Lung (tissue), 12 donors: ENCODE data around the gene RFESD. TPM values are rescaled to one million over a fixed set of nuclear protein-coding genes. Genes with fewer than 3 reads are reported as not detected.
A peak's percentile ranks its signal among the peaks of the same experiment; 100 is the strongest.

Experiments used
- ATAC-seq: fragments of 200-7000 bp; cut with Tn5 transposase; one replicate; pipeline ENCODE4 v1.9.1; 2020; ENCODE audit warnings: moderate number of reproducible peaks; ENCODE audit not compliant: insufficient read depth, low FRiP score
- DNase-seq, 3 donors: peaks; one replicate each; pipeline ENCODE4 v3.0.0-alpha.2; 2013 to 2017
- H3K27ac ChIP-seq, 2 donors: one replicate each; pipeline ENCODE4 v1.5.1; 2013; ENCODE audit warnings: mild to moderate bottlenecking in 2 of 2, moderate library complexity in 2 of 2, control low read depth in 1 of 2, inconsistent platforms in 1 of 2, low read depth in 1 of 2, low read length in 1 of 2
- H3K27me3 ChIP-seq, 3 donors: one replicate each; pipeline ENCODE4 v1.5.1; 2013; ENCODE audit warnings: low read length in 2 of 3; ENCODE audit not compliant: control insufficient read depth in 3 of 3, insufficient read depth in 3 of 3
- H3K36me3 ChIP-seq, 4 donors: one replicate each; pipeline ENCODE4 v1.5.1; 2013; ENCODE audit warnings: low read length in 4 of 4, mild to moderate bottlenecking in 1 of 4, moderate library complexity in 1 of 4; ENCODE audit not compliant: control insufficient read depth in 4 of 4, insufficient read depth in 4 of 4
- H3K4me1 ChIP-seq, 5 donors: one replicate each; pipeline ENCODE4 v1.5.1; 2013; ENCODE audit warnings: low read length in 5 of 5, mild to moderate bottlenecking in 2 of 5, moderate library complexity in 1 of 5; ENCODE audit not compliant: control insufficient read depth in 5 of 5, insufficient read depth in 5 of 5
- H3K4me3 ChIP-seq: one replicate; pipeline ENCODE4 v1.5.1; 2013; ENCODE audit warnings: mild to moderate bottlenecking, control low read depth, moderate library complexity
- H3K9ac ChIP-seq, 2 donors: one replicate each; pipeline ENCODE4 v1.5.1; 2013; ENCODE audit warnings: low read length in 2 of 2, control low read depth in 1 of 2; ENCODE audit not compliant: insufficient read depth in 1 of 2
- H3K9me3 ChIP-seq, 4 donors: one replicate each; pipeline ENCODE4 v1.5.1; 2013; ENCODE audit warnings: low read length in 3 of 4, mild to moderate bottlenecking in 1 of 4, moderate library complexity in 1 of 4; ENCODE audit not compliant: control insufficient read depth in 4 of 4, insufficient read depth in 3 of 4
- CTCF ChIP-seq: IDR thresholded peaks from 2 replicates; pipeline ENCODE4 v1.5.1; 2012; ENCODE audit warnings: mild to moderate bottlenecking; ENCODE audit errors: control extremely low read depth, extremely low read depth
- WGBS, 2 donors: extraction: QIAGEN DNeasy Blood & Tissue Kit; methylation state at CpG; one replicate each; pipeline ENCODE4 v1.1.7; 2013; 5-methylcytosine and 5-hydroxymethylcytosine counted together
- polyA plus RNA-seq, 2 donors: library from polyadenylated mRNA; stranded (reverse); fragments of 200-250 nt; gene quantifications; one replicate each; pipeline ENCODE4 v1.2.1, GENCODE V29; 2013
- total RNA-seq, 2 donors: library from RNA; depleted of rRNA in 1 of 2; stranded (reverse); fragments of >200 nt in 1 of 2; gene quantifications; one replicate each; pipeline ENCODE4 v1.2.1, GENCODE V29; 2014 to 2021
- donor health status: control.
- donor health status: control.
- donor health status: Bipolar disorder and iron deficiency.
- donor health status: healthy.
- donor health status: DM: yes; HTN: yes; CAD: no.

The RFESD gene
- total and polyA plus RNA-seq, 4 donors = 2.6 to 6.4 (median 3.6) TPM

GRCh38 chr5:95668216-95668615, 21.6 kb downstream of the RFESD start:
- no peak for ATAC-seq
- Histone ChIP-seq H3K9ac (no peak overlapping the region), H3K27ac (no peak overlapping the region)

GRCh38 chr5:95668728-95669127, 22.2 kb downstream of the RFESD start:
- 25 to 74% methylated on average over 1 of the region's 1 CpG for WGBS, 2 donors

More at GRCh38 chr5:95668216-95668615, 21.6 kb downstream of the RFESD start:
- no peak for DNase-seq
- H3K27me3 ChIP-seq = no peaks in the 10 kb centered on the region
- H3K4me1 ChIP-seq = peaks cover 0 to 10% (median 4%) of the 10 kb centered on the region in 5 donors
- H3K36me3 ChIP-seq = no peaks in the 10 kb centered on the region
- no peak overlapping the region for H3K4me3 ChIP-seq
- no peak for TF ChIP-seq CTCF
- peaks cover 0 to 2% (median 0%) of the 10 kb centered on the region in 4 donors for H3K9me3 ChIP-seq

GRCh38 chr5:95669540-95669939, 23.0 kb downstream of the RFESD start:
- no peak for TF ChIP-seq CTCF

More at GRCh38 chr5:95668728-95669127, 22.2 kb downstream of the RFESD start:
- H3K4me1 ChIP-seq = peaks cover 0 to 10% (median 4%) of the 10 kb centered on the region in 5 donors
- no peak overlapping the region for H3K27ac ChIP-seq
- no peak for TF ChIP-seq CTCF
- H3K27me3 ChIP-seq = no peaks in the 10 kb centered on the region
- DNase-seq = no peak
- H3K4me3 ChIP-seq = no peak overlapping the region
- no peaks in the 10 kb centered on the region for H3K36me3 ChIP-seq
- no peak overlapping the region for H3K9ac ChIP-seq
- no peak for ATAC-seq
- peaks cover 0 to 2% (median 0%) of the 10 kb centered on the region in 4 donors for H3K9me3 ChIP-seq

GRCh38 chr5:95669985-95670384, 23.4 kb downstream of the RFESD start:
- ATAC-seq (no peak), DNase-seq (no peak)
- TF ChIP-seq CTCF = no peak
- no peaks in the 10 kb centered on the region for H3K27me3 ChIP-seq
- H3K9me3 ChIP-seq = peaks cover 0 to 2% (median 0%) of the 10 kb centered on the region in 4 donors
- H3K9ac ChIP-seq = no peak overlapping the region
- H3K4me3 ChIP-seq = no peak overlapping the region
- WGBS, 2 donors = 94 to 96% methylated on average over 5 of the region's 5 CpGs
- no peak overlapping the region for H3K27ac ChIP-seq
- no peaks in the 10 kb centered on the region for H3K36me3 ChIP-seq
- H3K4me1 ChIP-seq = peaks cover 0 to 10% (median 0%) of the 10 kb centered on the region in 5 donors

More at GRCh38 chr5:95669540-95669939, 23.0 kb downstream of the RFESD start:
- peaks cover 0 to 10% (median 1%) of the 10 kb centered on the region in 5 donors for H3K4me1 ChIP-seq
- H3K36me3 ChIP-seq = no peaks in the 10 kb centered on the region
- peaks cover 0 to 2% (median 0%) of the 10 kb centered on the region in 4 donors for H3K9me3 ChIP-seq
- ATAC-seq (no peak), DNase-seq (peak; percentile 25 to 62 (median 25))
- WGBS, 2 donors = 79 to 90% methylated on average over 4 of the region's 4 CpGs
- H3K4me3 ChIP-seq = no peak overlapping the region
- H3K9ac ChIP-seq = no peak overlapping the region
- H3K27me3 ChIP-seq = no peaks in the 10 kb centered on the region
- H3K27ac ChIP-seq = peak overlapping the region in 1 of 2 donors; percentile 14
